Small intestine (tissue), 7 donors: ENCODE results near the gene CACNB2. TPM values are rescaled to one million over a fixed set of nuclear protein-coding genes. Genes with fewer than 3 reads are reported as not detected.
"Not testable (repeated sequence)": the region's sequence is repeated elsewhere in the genome, so short reads cannot be mapped to it uniquely, and the experiment has no call there.

Source experiments
- DNase-seq, 2 donors: peaks; one replicate each; pipeline versions ENCODE4 v3.0.0 to v3.0.0-alpha.2; 2013
- FAIRE-seq: peaks from 2 replicates; lab custom pipeline; 2012; peaks lifted over from hg19 to GRCh38; lab: Jason Lieb, UNC
- H3K27ac ChIP-seq, 3 donors: one replicate each; pipeline ENCODE4 v1.5.1; 2013; ENCODE audit warnings: low read length in 2 of 3, mild to moderate bottlenecking in 2 of 3, control low read depth in 1 of 3, inconsistent platforms in 1 of 3, low read depth in 1 of 3, moderate library complexity in 1 of 3
- H3K27me3 ChIP-seq, 3 donors: one replicate each; pipeline ENCODE4 v1.6.1; 2013; ENCODE audit warnings: low read length in 3 of 3, inconsistent platforms in 1 of 3; ENCODE audit not compliant: control insufficient read depth in 3 of 3, insufficient read depth in 3 of 3
- H3K36me3 ChIP-seq, 3 donors: one replicate each; pipeline ENCODE4 v1.6.1; 2013; ENCODE audit warnings: low read length in 3 of 3, inconsistent platforms in 1 of 3, low read depth in 1 of 3, mild to moderate bottlenecking in 1 of 3, moderate library complexity in 1 of 3; ENCODE audit not compliant: control insufficient read depth in 3 of 3, insufficient read depth in 2 of 3
- H3K4me1 ChIP-seq, 3 donors: one replicate each; pipeline ENCODE4 v1.6.1; 2013; ENCODE audit warnings: low read length in 2 of 3, inconsistent platforms in 1 of 3, low read depth in 1 of 3, mild to moderate bottlenecking in 1 of 3, moderate library complexity in 1 of 3; ENCODE audit not compliant: control insufficient read depth in 3 of 3, insufficient read depth in 2 of 3
- H3K4me3 ChIP-seq, 3 donors: one replicate each; pipeline ENCODE4 v1.5.1; 2013; ENCODE audit warnings: low read length in 3 of 3, control low read depth in 1 of 3, inconsistent platforms in 1 of 3, low read depth in 1 of 3, mild to moderate bottlenecking in 1 of 3, moderate library complexity in 1 of 3
- H3K9me3 ChIP-seq, 2 donors: one replicate each; pipeline ENCODE4 v1.6.1; 2013; ENCODE audit warnings: low read depth in 1 of 2, low read length in 1 of 2; ENCODE audit not compliant: control insufficient read depth in 2 of 2, insufficient read depth in 1 of 2
- WGBS, 3 donors: extraction: QIAGEN DNeasy Blood & Tissue Kit; methylation state at CpG; one replicate each; pipeline ENCODE4 v1.1.7; 2013; 5-methylcytosine and 5-hydroxymethylcytosine counted together
- polyA plus RNA-seq, 4 donors: library from polyadenylated mRNA; stranded (reverse) in 3 of 4; unstranded in 1 of 4; fragments of 200-250 nt in 3 of 4; fragments of 120-200 nt in 1 of 4; gene quantifications; one replicate each; pipeline versions ENCODE4 v1.2.1 to v1.2.3, GENCODE V29; 2013
- donor health status: healthy with polysubstance abuse.
- donor health status: control.
- donor health status: control.
- donor health status: Bipolar disorder and iron deficiency.
- donor health status: healthy.

The CACNB2 gene
- polyA plus RNA-seq, 4 donors, result 0.27 to 18.4 (median 2.3) TPM

GRCh38 chr10:18164093-18164492, 23.9 kb downstream of the CACNB2 start:
- FAIRE-seq (no peak), DNase-seq (peak; percentile 5 to 21)
- Histone ChIP-seq H3K4me3 (no peak overlapping the region), H3K4me1 (no peaks in the 10 kb centered on the region), H3K36me3 (peaks cover 0 to 2% (median 0%) of the 10 kb centered on the region in 3 donors), H3K27ac (peak overlapping the region in 2 of 3 donors; percentile 19 to 37), H3K9me3 (no peaks in the 10 kb centered on the region), H3K27me3 (no peaks in the 10 kb centered on the region)
- WGBS, 3 donors, result 33 to 47% (median 46%) methylated on average over 4 of the region's 4 CpGs

- WGBS, 3 donors, result 58 to 87% (median 83%) methylated on average over 11 of the region's 11 CpGs
- no peak for DNase-seq
Observed at GRCh38 chr10:18164748-18165361, 24.6 kb downstream of the CACNB2 start.

GRCh38 chr10:18178854-18179483, 38.7 kb downstream of the CACNB2 start:
- WGBS, 3 donors, result 46 to 65% (median 64%) methylated on average over 3 of the region's 3 CpGs
- Histone ChIP-seq H3K27ac (peak overlapping the region in 2 of 3 donors; percentile 32 to 40), H3K27me3 (no peaks in the 10 kb centered on the region), H3K4me1 (no peaks in the 10 kb centered on the region), H3K36me3 (no peaks in the 10 kb centered on the region), H3K9me3 (no peaks in the 10 kb centered on the region), H3K4me3 (no peak overlapping the region)
- DNase-seq (no peak), FAIRE-seq (no peak)

More at GRCh38 chr10:18164748-18165361, 24.6 kb downstream of the CACNB2 start:
- no peak overlapping the region for H3K4me3 ChIP-seq
- peaks cover 0 to 2% (median 0%) of the 10 kb centered on the region in 3 donors for H3K36me3 ChIP-seq
- no peaks in the 10 kb centered on the region for H3K9me3 ChIP-seq
- FAIRE-seq, result no peak
- H3K27me3 ChIP-seq, result no peaks in the 10 kb centered on the region
- H3K4me1 ChIP-seq, result no peaks in the 10 kb centered on the region
- peak overlapping the region in 2 of 3 donors; percentile 28 to 74 for H3K27ac ChIP-seq

GRCh38 chr10:18179891-18180290, 39.7 kb downstream of the CACNB2 start:
- H3K27ac ChIP-seq, result peak overlapping the region in 2 of 3 donors; percentile 64 to 68

GRCh38 chr10:18181382-18181781, 41.2 kb downstream of the CACNB2 start:
- not testable (repeated sequence) for H3K9me3 ChIP-seq, H3K27me3 ChIP-seq, H3K27ac ChIP-seq, DNase-seq, H3K4me1 ChIP-seq, FAIRE-seq, H3K36me3 ChIP-seq, H3K4me3 ChIP-seq
- WGBS, 3 donors, result 95 to 97% (median 96%) methylated on average over 5 of the region's 5 CpGs

More at GRCh38 chr10:18179891-18180290, 39.7 kb downstream of the CACNB2 start:
- H3K4me3 ChIP-seq, result no peak overlapping the region
- 43 to 82% (median 64%) methylated on average over 6 of the region's 6 CpGs for WGBS, 3 donors
- no peak for DNase-seq
- H3K27me3 ChIP-seq, result no peaks in the 10 kb centered on the region
- no peaks in the 10 kb centered on the region for H3K36me3 ChIP-seq
- H3K9me3 ChIP-seq, result no peaks in the 10 kb centered on the region
- FAIRE-seq, result no peak
- no peaks in the 10 kb centered on the region for H3K4me1 ChIP-seq

- H3K4me3 ChIP-seq, result no peak overlapping the region
- WGBS, 3 donors, result 87 to 92% (median 89%) methylated on average over 3 of the region's 3 CpGs
- no peaks in the 10 kb centered on the region for H3K4me1 ChIP-seq
- DNase-seq (no peak), FAIRE-seq (no peak)
- no peaks in the 10 kb centered on the region for H3K9me3 ChIP-seq
- H3K36me3 ChIP-seq, result no peaks in the 10 kb centered on the region
- no peaks in the 10 kb centered on the region for H3K27me3 ChIP-seq
- no peak overlapping the region for H3K27ac ChIP-seq
Observed at GRCh38 chr10:18185621-18186020, 45.4 kb downstream of the CACNB2 start.

- DNase-seq (no peak), FAIRE-seq (no peak)
- 95 to 99% (median 97%) methylated on average over 4 of the region's 4 CpGs for whole genome bisulfite sequencing, 3 donors
- Histone ChIP-seq H3K9me3 (no peaks in the 10 kb centered on the region), H3K4me1 (no peaks in the 10 kb centered on the region), H3K27ac (no peak overlapping the region), H3K4me3 (no peak overlapping the region), H3K36me3 (no peaks in the 10 kb centered on the region), H3K27me3 (no peaks in the 10 kb centered on the region)
Observed at GRCh38 chr10:18190840-18191239, 50.6 kb downstream of the CACNB2 start.

GRCh38 chr10:18194634-18195033, 54.4 kb downstream of the CACNB2 start:
- peak overlapping the region in 1 of 3 donors; percentile 14 for H3K27ac ChIP-seq
- no peaks in the 10 kb centered on the region for H3K36me3 ChIP-seq
- FAIRE-seq (no peak), DNase-seq (no peak)
- H3K4me3 ChIP-seq, result no peak overlapping the region
- peaks cover 0 to 3% (median 0%) of the 10 kb centered on the region in 3 donors for H3K4me1 ChIP-seq
- no peaks in the 10 kb centered on the region for H3K9me3 ChIP-seq
- H3K27me3 ChIP-seq, result no peaks in the 10 kb centered on the region
- 66 to 87% (median 68%) methylated on average over 2 of the region's 2 CpGs for WGBS, 3 donors
